SK-N-SH (cell line): ENCODE results near the gene PRKCQ. TPM values are rescaled to one million over a fixed set of nuclear protein-coding genes. Genes with fewer than 3 reads are reported as not detected.
"Not testable (repeated sequence)": the region's sequence is repeated elsewhere in the genome, so short reads cannot be mapped to it uniquely, and the experiment has no call there.

Experiments
- CTCF ChIA-PET: fragments of 300-600, 350-600 bp; formaldehyde crosslinking; extraction: SDS; loops from one replicate; lab custom pipeline; 2021; lab: Yijun Ruan, JAX
- POLR2A ChIA-PET: fragments of 350-600 bp; sonication (Branson Sonifier 250); formaldehyde crosslinking; extraction: SDS; loops from one replicate; lab custom pipeline; 2020; ENCODE audit warnings: antibody characterized with exemption, inconsistent platforms; lab: Yijun Ruan, JAX
- DNase-seq: peaks from one replicate; pipeline ENCODE4 v3.0.0; 2012
- H2AFZ ChIP-seq: fragments of 200-600 bp; sonication (generic); 2 replicates; pipeline ENCODE4 v1.8.1; 2016; ENCODE audit warnings: antibody characterized with exemption, mild to moderate bottlenecking, low read depth
- H3F3A ChIP-seq: fragments of 200-600 bp; sonication (generic); replicated peaks from 2 replicates; pipeline ENCODE3; 2016; ENCODE audit warnings: antibody characterized with exemption, mild to moderate bottlenecking; ENCODE audit not compliant: insufficient read depth
- H3K27ac ChIP-seq, 2 experiments: fragments of 200-500 bp in 1 of 2; fragments of 200-600 bp in 1 of 2; sonication (Bioruptor generic) in 1 of 2; sonication (generic), shearing (Covaris generic) in 1 of 2; 2 replicates each; pipeline versions ENCODE4 v1.5.1 to v1.6.1; 2014 to 2016; ENCODE audit warnings: low read depth in 2 of 2, inconsistent platforms in 1 of 2, low read length in 1 of 2, mild to moderate bottlenecking in 1 of 2, mixed read lengths in 1 of 2
- H3K27me3 ChIP-seq: fragments of 200-600 bp; sonication (generic), shearing (Covaris generic); 2 replicates; pipeline ENCODE4 v1.6.1; 2016; ENCODE audit warnings: mixed run types; ENCODE audit not compliant: insufficient read depth
- H3K36me3 ChIP-seq, 2 experiments: fragments of 200-500 bp in 1 of 2; fragments of 200-600 bp in 1 of 2; sonication (Bioruptor generic) in 1 of 2; sonication (generic) in 1 of 2; replicated peaks in 1 of 2; 2 replicates each; pipeline versions ENCODE3 to v1.5.1; 2014 to 2016; ENCODE audit warnings: low read length in 1 of 2, mild to moderate bottlenecking in 1 of 2; ENCODE audit not compliant: insufficient read depth in 2 of 2, control insufficient read depth in 1 of 2
- H3K4me1 ChIP-seq, 2 experiments: fragments of 200-500 bp in 1 of 2; fragments of 200-600 bp in 1 of 2; sonication (Bioruptor generic) in 1 of 2; sonication (generic), shearing (Covaris generic) in 1 of 2; 2 replicates each; pipeline versions ENCODE4 v1.5.1 to v1.6.1; 2014 to 2016; ENCODE audit warnings: low read depth in 1 of 2, low read length in 1 of 2, mixed run types in 1 of 2; ENCODE audit not compliant: insufficient read depth in 2 of 2, control insufficient read depth in 1 of 2
- H3K4me2 ChIP-seq: fragments of 200-600 bp; sonication (generic), shearing (Covaris generic); 2 replicates; pipeline ENCODE4 v1.6.1; 2017; ENCODE audit warnings: mixed run types
- H3K4me3 ChIP-seq, 2 experiments: fragments of 200-500 bp in 1 of 2; fragments of 200-600 bp in 1 of 2; sonication (Bioruptor generic) in 1 of 2; sonication (generic), shearing (Covaris generic) in 1 of 2; 2 replicates each; pipeline versions ENCODE4 v1.5.1 to v1.8.1; 2014 to 2016; ENCODE audit warnings: low read depth in 2 of 2, inconsistent platforms in 1 of 2, low read length in 1 of 2, mild to moderate bottlenecking in 1 of 2, mixed read lengths in 1 of 2, moderate library complexity in 1 of 2
- H3K79me2 ChIP-seq: fragments of 200-600 bp; sonication (generic); 2 replicates; pipeline ENCODE4 v1.8.1; 2017; ENCODE audit warnings: mild to moderate bottlenecking; ENCODE audit not compliant: insufficient read depth
- H3K9ac ChIP-seq: fragments of 200-600 bp; sonication (generic); 2 replicates; pipeline ENCODE4 v1.6.1; 2017; ENCODE audit warnings: mixed run types
- H3K9me2 ChIP-seq: fragments of 200-600 bp; sonication (generic); 2 replicates; pipeline ENCODE4 v1.6.1; 2017; ENCODE audit warnings: mixed run types
- H3K9me3 ChIP-seq: fragments of 200-600 bp; sonication (generic); 2 replicates; pipeline ENCODE4 v1.6.1; 2017; ENCODE audit warnings: mixed run types, mild to moderate bottlenecking, moderate library complexity
- H4K20me1 ChIP-seq: fragments of 200-600 bp; sonication (generic); 2 replicates; pipeline ENCODE4 v1.6.1; 2017; ENCODE audit warnings: mild to moderate bottlenecking, mixed run types; ENCODE audit not compliant: insufficient read depth
- CTCF ChIP-seq: fragments of 200-600 bp; sonication (generic); IDR thresholded peaks from 2 replicates; pipeline ENCODE4 v1.6.1; 2017; ENCODE audit warnings: antibody characterized with exemption, mild to moderate bottlenecking, moderate library complexity
- ELF1 ChIP-seq: IDR thresholded peaks from 2 replicates; pipeline ENCODE4 v1.4.0; 2012
- EZH2phosphoT487 ChIP-seq: fragments of 200-600 bp; sonication (generic); IDR thresholded peaks from 2 replicates; pipeline ENCODE4 v1.6.1; 2017; ENCODE audit warnings: low read depth, mixed run types, mild to moderate bottlenecking, antibody characterized with exemption, moderate library complexity, borderline replicate concordance
- FOXM1 ChIP-seq: IDR thresholded peaks from 2 replicates; pipeline ENCODE4 v1.4.0; 2012; ENCODE audit warnings: low read depth, mild to moderate bottlenecking
- GATA2 ChIP-seq: sonication (generic); formaldehyde crosslinking; IDR thresholded peaks from 2 replicates; pipeline ENCODE4 v1.5.0; 2020; ENCODE audit warnings: mild to moderate bottlenecking, missing genetic modification reagents
- JUND ChIP-seq: IDR thresholded peaks from 2 replicates; pipeline ENCODE4 v1.4.0; 2012
- MAX ChIP-seq: IDR thresholded peaks from 2 replicates; pipeline ENCODE4 v1.4.0; 2012; ENCODE audit warnings: low read depth
- RAD21 ChIP-seq: IDR thresholded peaks from 2 replicates; pipeline ENCODE4 v1.6.1; 2012; ENCODE audit warnings: mild to moderate bottlenecking, low read length
- RCOR1 ChIP-seq: fragments of 150-350 bp; IDR thresholded peaks from 2 replicates; pipeline ENCODE4 v1.6.1; 2017; ENCODE audit warnings: antibody characterized with exemption, low read length
- REST ChIP-seq: IDR thresholded peaks from 2 replicates; pipeline ENCODE4 v1.6.1; 2012; ENCODE audit warnings: mild to moderate bottlenecking, low read depth, low read length, moderate library complexity
- RXRA ChIP-seq: IDR thresholded peaks from 2 replicates; pipeline ENCODE4 v1.4.0; 2012; ENCODE audit warnings: low read depth, mild to moderate bottlenecking, borderline replicate concordance
- SIN3A ChIP-seq: IDR thresholded peaks from 2 replicates; pipeline ENCODE4 v1.6.1; 2012; ENCODE audit warnings: low read depth, mild to moderate bottlenecking, low read length, moderate library complexity, borderline replicate concordance
- SMC3 ChIP-seq: IDR thresholded peaks from 2 replicates; pipeline ENCODE4 v1.6.1; 2012; ENCODE audit warnings: low read depth, low read length, improper control_type of control experiment
- YY1 ChIP-seq: IDR thresholded peaks from 2 replicates; pipeline ENCODE4 v1.4.0; 2012; ENCODE audit warnings: low read depth, mild to moderate bottlenecking
- WGBS: methylation state at CpG from one replicate; pipeline ENCODE4 v1.1.6; 2017; ENCODE audit warnings: low lambda C conversion rate; 5-methylcytosine and 5-hydroxymethylcytosine counted together
- polyA plus RNA-seq, 3 experiments: library from polyadenylated mRNA; depleted of rRNA; stranded (reverse); fragments of >200 nt; gene quantifications; 2 replicates each; pipeline ENCODE4 v1.2.3, GENCODE V29; 2012

Gene PRKCQ
- polyA plus RNA-seq, 1 of the 3 experiments (the other 2 are of a cell fraction), result 0.18 TPM

- no peak overlapping the region for H3K9ac ChIP-seq
- WGBS, result 24% methylated on average over 12 of the region's 12 CpGs
- H3K36me3 ChIP-seq, result no peaks in the 10 kb centered on the region
- POLR2A ChIA-PET, result no interaction called here
- peak; percentile 52 for TF ChIP-seq SMC3
- peak; percentile 61 for TF ChIP-seq RAD21
- TF ChIP-seq SIN3A, result no peak
- peak; percentile 70 for TF ChIP-seq CTCF
- H3F3A ChIP-seq, result no peaks in the 10 kb centered on the region
- H2AFZ ChIP-seq, result no peak overlapping the region; the same call in 1 of the 2 replicates
- no peak overlapping the region for H3K27ac ChIP-seq
- H3K4me1 ChIP-seq, result no peaks in the 10 kb centered on the region
- H3K4me3 ChIP-seq, result no peak overlapping the region
- no peaks in the 10 kb centered on the region for H4K20me1 ChIP-seq
- CTCF ChIA-PET, result interaction anchor here (0.7 to 3.0 kb wide), 24 partner anchors 9 to 373 kb away, joined by 3 to 13 read pairs (median 4); partner anchors contain the start of gene PFKFB3
- no peaks in the 10 kb centered on the region; the same call in 1 of the 2 replicates for H3K79me2 ChIP-seq
- no peaks in the 10 kb centered on the region for H3K9me3 ChIP-seq
- no peaks in the 10 kb centered on the region for H3K9me2 ChIP-seq
- H3K27me3 ChIP-seq, result peaks cover 4% of the 10 kb centered on the region; the same call in 1 of the 2 replicates
- DNase-seq, result peak; percentile 38
- no peak overlapping the region; the same call in 1 of the 2 replicates for H3K4me2 ChIP-seq
These were observed 134.3 kb downstream of the PRKCQ start for GRCh38 chr10:6445671-6446316.

- DNase-seq, H3K9me3 ChIP-seq, H3K4me3 ChIP-seq, H2AFZ ChIP-seq, H3K9ac ChIP-seq, H3F3A ChIP-seq, H3K9me2 ChIP-seq, H3K79me2 ChIP-seq, H4K20me1 ChIP-seq, H3K27ac ChIP-seq, H3K27me3 ChIP-seq, H3K4me1 ChIP-seq, H3K36me3 ChIP-seq, POLR2A ChIA-PET, H3K4me2 ChIP-seq: not testable (repeated sequence)
- 19% methylated on average over 4 of the region's 4 CpGs for WGBS
- CTCF ChIA-PET, result interaction anchor here (1.2 to 1.4 kb wide), 3 partner anchors 28 to 141 kb away, joined by 3 to 4 read pairs (median 3); no protein-coding TSS in a partner anchor
These were observed 140.2 kb downstream of the PRKCQ start for GRCh38 chr10:6439875-6440274.

GRCh38 chr10:6431861-6432260 lies 148.2 kb downstream of the PRKCQ start:
- no peak overlapping the region for H2AFZ ChIP-seq
- H3K9ac ChIP-seq, result no peak overlapping the region
- no peaks in the 10 kb centered on the region for H3K79me2 ChIP-seq
- H3K36me3 ChIP-seq, result no peaks in the 10 kb centered on the region
- no peak overlapping the region for H3K27ac ChIP-seq
- H3K9me2 ChIP-seq, result no peaks in the 10 kb centered on the region
- no peak for TF ChIP-seq REST
- TF ChIP-seq RXRA, result no peak
- no peak for TF ChIP-seq JUND
- TF ChIP-seq GATA2 (CRISPR knock-in tag), result no peak
- no peak for TF ChIP-seq FOXM1
- no peak for TF ChIP-seq YY1
- TF ChIP-seq RAD21, result no peak
- TF ChIP-seq MAX, result no peak
- TF ChIP-seq RCOR1, result no peak
- no peak for TF ChIP-seq EZH2phosphoT487
- no peak for TF ChIP-seq ELF1
- WGBS, result 40% methylated on average over 4 of the region's 4 CpGs
- ChIA-PET CTCF (no interaction called here), POLR2A (no interaction called here)
- no peaks in the 10 kb centered on the region for H3F3A ChIP-seq
- no peak for DNase-seq
- H4K20me1 ChIP-seq, result no peaks in the 10 kb centered on the region
- no peaks in the 10 kb centered on the region for H3K9me3 ChIP-seq
- no peak overlapping the region for H3K4me2 ChIP-seq
- peaks cover 11% of the 10 kb centered on the region; the same call in 1 of the 2 replicates for H3K27me3 ChIP-seq
- H3K4me1 ChIP-seq, result no peaks in the 10 kb centered on the region
- H3K4me3 ChIP-seq, result no peak overlapping the region
